IPS-15b (cell line): ENCODE measurements around the gene GPR151.

ENCODE experiments used
- H3K27me3 ChIP-seq: one replicate; pipeline ENCODE4 v1.6.1; 2013; ENCODE audit warnings: low read length; ENCODE audit not compliant: control insufficient read depth, insufficient read depth
- H3K36me3 ChIP-seq: one replicate; pipeline ENCODE4 v1.6.1; 2013; ENCODE audit warnings: low read length; ENCODE audit not compliant: control insufficient read depth, insufficient read depth
- H3K4me1 ChIP-seq: one replicate; pipeline ENCODE4 v1.6.1; 2013; ENCODE audit warnings: mild to moderate bottlenecking, low read length; ENCODE audit not compliant: control insufficient read depth, insufficient read depth
- H3K4me3 ChIP-seq: one replicate; pipeline ENCODE4 v1.5.1; 2013; ENCODE audit warnings: low read depth, low read length
- H3K9ac ChIP-seq: one replicate; pipeline ENCODE4 v1.6.1; 2013; ENCODE audit warnings: low read depth, mild to moderate bottlenecking, low read length
- H3K9me3 ChIP-seq: one replicate; pipeline ENCODE4 v1.6.1; 2013; ENCODE audit warnings: mild to moderate bottlenecking, low read length; ENCODE audit not compliant: control insufficient read depth, insufficient read depth

Gene GPR151

DNA sequence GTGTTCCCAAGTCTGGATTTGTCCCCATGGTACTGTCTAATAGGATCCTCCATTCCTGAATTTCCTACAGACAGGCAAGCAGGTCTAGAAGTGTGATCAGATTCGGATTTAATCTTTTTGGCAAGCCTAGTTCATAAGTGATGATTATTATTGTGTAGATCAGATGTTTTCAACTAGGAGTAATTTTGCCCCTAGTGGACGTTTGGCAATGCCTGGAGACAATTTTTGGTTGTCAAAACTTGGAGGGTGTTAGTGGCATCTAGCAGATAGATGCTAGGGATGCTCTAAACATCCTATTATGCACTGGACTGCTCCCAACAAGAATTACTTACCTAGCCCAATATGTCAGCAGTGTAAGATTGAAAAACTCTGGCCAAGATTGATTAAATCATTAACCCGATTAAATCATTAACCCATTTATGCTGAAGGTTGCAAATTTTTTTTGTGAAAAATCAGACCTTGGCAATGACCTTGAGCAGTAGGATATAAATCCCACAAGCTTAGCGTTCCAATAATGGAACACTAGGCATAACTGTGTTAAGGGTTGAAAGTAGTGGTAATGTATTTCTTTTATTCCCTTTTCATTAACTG lies 40.7 kb downstream of the GPR151 start:
- H3K4me1 ChIP-seq: no peaks in the 10 kb centered on the region
- H3K4me3 ChIP-seq: no peak overlapping the region
- H3K9ac ChIP-seq: no peak overlapping the region
- peaks cover 19% of the 10 kb centered on the region for H3K36me3 ChIP-seq
- H3K9me3 ChIP-seq: no peaks in the 10 kb centered on the region
- H3K27me3 ChIP-seq: no peaks in the 10 kb centered on the region

DNA sequence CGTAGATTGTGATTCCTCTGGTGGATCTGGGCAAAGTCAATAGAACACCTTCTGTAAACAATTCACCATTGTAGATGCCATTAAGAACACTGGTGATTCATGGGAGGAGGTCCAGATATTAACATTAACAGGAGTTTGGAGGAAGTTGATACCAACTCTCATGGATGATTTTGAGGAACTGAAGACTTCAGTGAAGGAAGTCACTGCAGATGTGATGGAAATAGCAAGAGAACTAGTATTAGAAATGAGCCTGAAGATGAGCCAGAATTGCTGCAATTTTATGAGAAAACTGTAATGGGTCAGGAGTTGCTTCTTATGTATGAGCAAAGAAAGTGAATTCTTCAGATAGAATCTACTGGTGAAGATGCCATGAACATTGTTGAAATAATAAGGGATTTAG lies 41.9 kb downstream of the GPR151 start:
- H3K36me3 ChIP-seq: peaks cover 18% of the 10 kb centered on the region

GRCh38 chr5:146467760-146468159 lies 48.2 kb downstream of the GPR151 start:
- Histone ChIP-seq H3K36me3 (peaks cover 14% of the 10 kb centered on the region), H3K9ac (no peak overlapping the region), H3K9me3 (no peaks in the 10 kb centered on the region), H3K27me3 (no peaks in the 10 kb centered on the region), H3K4me3 (no peak overlapping the region), H3K4me1 (no peaks in the 10 kb centered on the region)

More for the DNA sequence above, 41.9 kb downstream of the GPR151 start:
- Histone ChIP-seq H3K9ac (no peak overlapping the region), H3K4me3 (no peak overlapping the region), H3K4me1 (no peaks in the 10 kb centered on the region), H3K9me3 (no peaks in the 10 kb centered on the region), H3K27me3 (no peaks in the 10 kb centered on the region)

DNA sequence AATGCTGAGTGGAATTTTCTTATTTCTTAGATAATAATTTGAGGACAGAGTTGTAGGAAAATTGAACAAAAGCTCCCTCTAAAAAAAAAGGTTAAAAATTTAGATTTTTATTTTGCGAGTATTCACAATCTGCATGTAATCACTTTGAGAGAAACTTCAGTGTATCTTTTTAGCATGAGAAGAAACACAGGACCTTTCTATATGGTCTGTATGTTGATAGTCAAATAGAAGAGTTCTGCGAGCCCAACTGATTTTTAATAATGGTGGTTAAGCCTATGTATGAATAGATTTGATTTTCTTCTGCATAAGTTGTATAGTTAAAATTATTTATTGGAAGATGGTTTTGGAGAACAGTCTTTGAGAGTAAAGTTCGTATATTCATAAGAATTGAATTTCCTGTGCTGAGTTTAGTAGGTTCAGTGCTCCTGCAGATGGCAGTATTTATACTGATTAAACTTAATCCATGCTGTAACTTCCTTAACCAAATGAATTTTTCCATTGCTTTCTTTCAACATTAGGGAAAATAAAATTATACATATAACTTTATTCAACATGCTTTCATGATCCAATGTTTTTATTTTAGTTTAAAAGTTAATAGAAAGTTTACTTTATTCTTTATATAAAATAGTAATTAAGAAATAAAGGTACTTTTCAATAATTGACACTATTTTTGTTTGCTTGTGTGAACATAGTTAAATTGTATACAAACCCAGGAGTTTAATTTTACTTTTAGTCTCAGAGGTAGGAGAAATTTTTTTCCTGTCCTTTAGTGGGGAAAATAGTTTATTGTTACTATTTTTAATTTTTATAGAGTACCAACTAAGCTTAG lies 49.3 kb downstream of the GPR151 start:
- H3K9me3 ChIP-seq: no peaks in the 10 kb centered on the region
- H3K9ac ChIP-seq: no peak overlapping the region
- no peak overlapping the region for H3K4me3 ChIP-seq
- H3K36me3 ChIP-seq: peaks cover 14% of the 10 kb centered on the region
- no peaks in the 10 kb centered on the region for H3K4me1 ChIP-seq
- no peaks in the 10 kb centered on the region for H3K27me3 ChIP-seq

GRCh38 chr5:146463446-146463845 lies 52.5 kb downstream of the GPR151 start:
- Histone ChIP-seq H3K4me3 (no peak overlapping the region), H3K36me3 (peaks cover 13% of the 10 kb centered on the region), H3K9me3 (no peaks in the 10 kb centered on the region), H3K9ac (no peak overlapping the region), H3K4me1 (no peaks in the 10 kb centered on the region), H3K27me3 (no peaks in the 10 kb centered on the region)
